HG02610 (cell line): ENCODE data around the gene CD52.
A peak's percentile ranks its signal among the peaks of the same experiment; 100 is the strongest.
"Not testable (repeated sequence)": the region's sequence is repeated elsewhere in the genome, so short reads cannot be mapped to it uniquely, and the experiment has no call there.

Source experiments
- ATAC-seq: cut with Tn5 transposase; IDR thresholded peaks from one replicate; pipeline ENCODE4 v1.9.1; 2021; ENCODE audit warnings: mild to moderate bottlenecking, moderate library complexity; ENCODE audit not compliant: unreplicated experiment

CD52 gene

DNA sequence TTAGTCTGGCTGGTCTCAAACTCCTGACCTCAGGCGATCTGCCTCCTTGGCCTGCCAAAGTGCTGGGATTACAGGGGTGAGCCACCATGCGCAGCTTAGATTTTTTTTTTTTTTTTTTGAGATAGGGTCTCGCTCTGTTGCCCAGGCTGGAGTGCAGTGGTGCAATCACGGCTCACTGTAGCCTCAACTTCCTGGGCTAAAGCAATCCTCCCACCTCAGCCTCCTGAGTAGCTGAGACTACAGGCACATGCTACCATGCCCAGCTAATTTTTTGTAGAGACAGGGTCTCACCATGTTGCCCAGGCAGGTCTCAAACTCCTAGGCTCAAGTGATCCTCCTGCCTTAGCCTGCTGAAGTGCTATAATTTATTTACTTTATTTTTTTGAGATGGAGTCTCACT lies 11.6 kb downstream of the CD52 start:
- not testable (repeated sequence) for ATAC-seq

DNA sequence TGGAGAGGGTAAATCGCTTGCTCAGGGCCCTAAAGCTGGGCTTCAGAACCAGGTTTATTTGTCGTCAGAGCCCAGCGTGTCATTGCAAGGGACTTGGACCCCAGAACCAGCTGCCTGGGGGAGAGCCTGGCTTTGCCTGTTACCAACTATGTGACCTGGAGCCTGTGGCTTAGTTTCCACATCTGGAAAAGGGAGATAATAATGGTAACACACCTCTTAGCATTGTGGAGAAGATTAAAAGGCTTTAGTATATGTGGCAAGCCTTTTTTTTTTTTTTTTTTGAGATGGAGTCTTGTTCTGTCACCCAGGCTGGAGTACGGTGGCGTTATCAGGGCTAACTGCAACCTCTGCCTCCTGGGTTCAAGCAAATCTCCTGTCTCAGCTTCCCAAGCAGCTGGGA lies 12.5 kb downstream of the CD52 start:
- ATAC-seq: no peak

DNA sequence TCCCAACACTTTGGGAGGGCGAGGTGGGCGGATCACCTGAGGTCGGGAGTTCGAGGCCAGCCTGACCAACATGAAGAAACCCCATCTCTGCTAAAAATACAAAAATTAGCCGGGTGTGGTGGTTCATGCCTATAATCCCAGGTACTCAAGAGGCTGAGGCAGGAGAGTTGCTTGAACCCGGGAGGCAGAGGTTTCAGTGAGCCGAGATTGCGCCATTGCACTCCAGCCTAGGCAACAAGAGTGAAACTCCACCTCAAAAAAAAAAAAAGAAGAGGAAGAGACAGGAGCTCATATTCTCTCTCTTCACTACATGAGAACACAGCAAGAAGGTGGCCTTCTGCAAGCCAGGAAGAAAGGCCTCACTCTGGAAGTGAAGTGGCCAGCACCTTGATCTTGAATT lies 15.6 kb downstream of the CD52 start:
- ATAC-seq: not testable (repeated sequence)

DNA sequence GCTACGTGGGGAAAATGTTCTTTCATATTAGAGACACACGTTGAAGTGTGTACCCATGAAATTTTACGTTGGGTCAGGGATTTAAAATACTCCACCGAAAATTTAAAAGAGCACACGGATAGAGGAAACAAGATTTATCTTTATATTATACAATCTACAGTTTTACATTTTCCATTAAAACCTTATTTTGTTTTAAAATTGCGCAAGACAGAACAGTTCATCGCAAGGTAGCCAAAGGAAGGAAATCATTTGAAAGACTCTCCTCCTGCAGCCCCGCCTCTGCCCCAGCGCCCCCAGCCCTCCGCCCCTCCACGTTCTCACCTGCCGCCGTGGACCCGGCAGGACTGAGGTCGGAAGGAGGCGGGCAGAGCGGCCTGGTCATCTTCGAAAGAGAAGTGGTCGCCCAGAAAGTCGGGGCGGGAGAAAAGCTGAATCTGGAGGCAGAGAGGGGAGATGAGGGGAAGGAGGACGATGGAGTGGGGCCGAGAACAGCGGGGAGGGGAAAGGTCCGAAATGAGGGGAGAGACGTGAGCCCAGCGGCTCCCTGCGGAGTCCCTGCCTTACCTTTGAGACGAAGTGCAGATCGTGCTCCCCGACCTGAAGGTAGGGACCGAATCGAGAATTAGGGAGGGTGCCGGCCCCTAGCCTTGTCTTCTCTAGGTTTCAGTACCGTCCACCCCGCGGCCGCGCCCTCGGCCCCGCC lies 18.2 kb downstream of the CD52 start:
- ATAC-seq: no peak

DNA sequence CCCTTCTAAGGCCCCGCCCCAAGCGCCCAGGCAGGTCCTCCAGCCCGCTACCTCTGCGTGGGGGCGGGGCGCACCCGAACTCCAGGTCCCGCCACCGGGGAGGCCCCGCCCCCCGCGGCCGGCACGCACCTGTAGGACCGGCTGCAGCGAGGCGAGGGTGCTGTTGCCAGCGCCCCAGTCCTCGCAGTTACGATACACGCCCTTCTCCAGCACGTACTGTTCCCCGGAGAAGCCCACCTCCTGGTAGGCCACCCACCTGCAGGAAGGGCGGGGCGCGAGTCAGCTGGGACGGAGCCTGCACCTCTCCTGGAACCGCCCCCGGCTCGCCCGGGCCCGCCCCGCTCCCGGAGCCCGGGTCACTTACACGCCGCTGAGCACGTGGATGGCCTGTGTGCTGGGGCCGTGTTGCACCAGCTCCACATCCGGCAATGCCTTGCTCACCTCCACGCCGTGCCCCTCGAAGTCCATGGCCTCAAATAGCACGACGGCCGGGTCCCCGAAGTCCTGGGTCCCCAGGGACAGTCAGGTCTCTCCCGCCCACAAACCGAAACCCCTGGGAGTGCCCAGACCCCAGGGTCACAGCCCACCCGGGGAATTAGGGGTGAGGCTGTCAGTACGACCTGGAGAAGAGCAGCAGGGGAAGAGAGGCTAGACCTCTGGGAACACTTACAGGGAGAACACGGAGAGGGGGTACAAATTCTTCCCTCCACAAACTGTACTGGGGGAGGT lies 18.9 kb downstream of the CD52 start:
- ATAC-seq: peak; percentile 51

DNA sequence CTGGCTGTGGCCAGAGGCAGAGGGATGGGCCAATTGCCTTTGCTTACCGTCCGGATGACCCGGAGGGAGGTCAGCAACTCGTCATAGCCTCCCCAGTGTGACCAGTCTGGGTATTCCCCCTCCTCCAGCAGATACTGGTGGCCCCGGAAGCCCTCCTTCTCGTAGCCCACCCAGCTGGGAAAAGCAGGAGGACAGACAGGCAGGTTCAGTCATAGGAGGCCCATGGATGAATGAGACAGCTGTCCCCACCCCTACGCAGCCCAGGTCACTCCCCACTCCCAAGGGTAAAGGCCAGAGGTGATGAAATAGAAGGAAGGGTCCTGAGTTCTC lies 19.4 kb downstream of the CD52 start:
- no peak for ATAC-seq

DNA sequence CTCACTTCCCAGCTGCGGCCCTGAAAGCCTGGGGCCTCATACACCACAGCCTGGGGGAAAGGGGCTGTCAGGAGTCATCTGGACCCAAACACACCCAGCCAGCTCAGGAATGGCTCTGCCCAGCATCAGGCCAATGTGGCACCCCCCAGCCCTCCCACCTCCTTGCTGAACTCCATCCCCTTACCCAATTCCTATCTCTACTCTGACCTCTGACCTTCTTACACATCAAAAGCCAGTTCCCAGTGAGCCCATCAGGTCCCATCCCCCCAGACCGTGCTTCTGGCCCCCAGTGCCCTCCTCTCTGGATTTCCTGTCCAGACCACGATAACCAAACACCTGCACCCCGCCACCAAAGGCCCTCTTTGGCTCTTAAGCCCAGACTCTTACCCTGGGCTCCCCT lies 19.9 kb downstream of the CD52 start:
- no peak for ATAC-seq

DNA sequence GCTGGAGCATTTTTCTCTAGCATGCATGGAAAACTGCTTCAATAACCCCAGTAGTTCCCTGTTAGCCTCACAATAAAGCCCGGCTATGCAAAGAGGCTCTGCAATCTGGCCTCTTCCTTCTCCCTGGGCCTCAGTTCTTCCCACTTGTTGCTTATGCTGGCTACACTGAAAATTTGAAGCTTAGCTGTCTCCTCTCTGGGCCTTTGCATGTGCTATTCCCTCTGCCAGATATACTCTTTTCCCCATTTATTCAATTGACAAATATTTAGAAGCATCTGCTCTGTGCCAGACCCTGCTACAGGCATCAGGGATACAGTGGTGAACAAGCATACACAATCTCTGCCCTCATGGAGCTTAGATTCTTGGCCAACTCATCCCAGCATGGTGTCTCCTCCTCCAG lies 20.9 kb downstream of the CD52 start:
- no peak for ATAC-seq

DNA sequence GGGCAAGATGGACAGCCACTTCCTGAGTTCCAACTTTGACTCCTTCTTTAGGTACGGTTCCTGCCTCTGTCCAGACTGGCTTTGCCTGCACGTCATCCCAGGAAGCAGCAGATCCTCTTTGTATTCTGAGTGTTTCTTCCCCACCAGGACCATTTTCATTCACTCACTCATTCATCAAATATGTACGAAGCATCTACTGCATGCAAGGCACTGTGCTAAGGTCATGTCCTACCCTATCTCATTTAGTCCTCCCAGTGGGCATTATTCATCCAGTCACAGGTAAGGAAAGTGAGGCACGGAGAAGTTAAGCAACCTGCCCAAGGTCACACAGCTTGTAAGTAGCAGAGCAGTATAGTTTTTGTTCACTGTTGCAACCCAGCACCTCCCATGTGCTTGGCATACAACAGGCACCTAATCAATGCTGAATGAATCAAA lies 22.3 kb downstream of the CD52 start:
- ATAC-seq: no peak

DNA sequence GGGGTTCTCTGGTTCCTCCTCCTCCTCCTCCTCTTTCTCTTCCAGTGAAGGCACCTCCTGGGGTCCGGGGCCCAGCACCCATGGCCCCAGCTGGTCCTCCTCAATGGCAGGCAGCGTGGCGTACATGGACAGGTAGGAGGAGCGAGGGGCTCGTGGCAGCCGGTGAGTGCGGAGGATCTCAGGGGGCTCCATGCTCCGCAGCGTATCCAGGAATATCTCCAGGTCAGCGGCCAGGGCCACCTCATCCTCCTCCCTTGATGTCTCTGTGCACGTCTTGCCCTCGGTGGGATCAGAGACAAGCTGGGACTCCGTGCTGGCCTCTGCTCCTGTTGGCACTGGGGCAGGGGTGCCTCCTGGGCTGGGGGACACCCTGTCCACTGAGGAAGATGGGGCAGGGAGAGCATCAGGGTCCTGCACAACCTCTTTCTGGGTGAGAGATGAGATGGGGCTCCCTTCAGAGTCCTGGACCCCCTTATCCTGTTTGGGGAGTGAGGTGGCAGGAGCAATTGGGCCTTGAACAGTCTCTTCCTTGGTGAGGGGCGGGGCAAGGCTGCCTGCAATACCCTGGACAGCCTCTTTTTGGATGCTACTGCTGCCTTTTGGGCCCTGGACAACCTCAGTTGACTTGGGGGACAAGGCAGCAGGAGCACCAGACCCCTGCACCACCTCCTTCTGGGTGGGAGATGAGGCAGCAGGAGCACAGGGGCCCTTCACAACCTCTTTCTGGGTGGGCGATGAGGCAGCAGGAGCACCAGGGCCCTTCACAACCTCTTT lies 26.6 kb downstream of the CD52 start:
- ATAC-seq: no peak

DNA sequence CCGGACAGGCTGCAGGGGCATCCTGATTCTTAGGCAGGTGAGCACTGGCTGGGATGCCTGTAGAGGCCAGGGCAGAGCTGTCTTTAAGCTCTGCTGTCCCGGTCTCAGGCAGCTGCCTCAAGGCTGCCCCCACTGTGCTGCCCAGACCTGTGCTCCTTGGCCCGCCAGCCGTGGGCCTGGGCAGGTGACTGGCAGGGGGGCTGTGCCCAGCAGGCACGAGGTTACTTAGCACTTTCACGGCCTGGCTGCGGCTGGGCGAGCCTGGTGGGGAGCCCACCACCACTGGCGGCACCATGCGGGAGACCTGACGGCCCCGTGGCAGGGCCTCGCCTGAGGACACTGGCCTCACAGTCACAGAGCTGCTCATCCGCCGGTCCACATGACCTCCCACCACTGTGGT lies 28.0 kb downstream of the CD52 start:
- ATAC-seq: no peak

DNA sequence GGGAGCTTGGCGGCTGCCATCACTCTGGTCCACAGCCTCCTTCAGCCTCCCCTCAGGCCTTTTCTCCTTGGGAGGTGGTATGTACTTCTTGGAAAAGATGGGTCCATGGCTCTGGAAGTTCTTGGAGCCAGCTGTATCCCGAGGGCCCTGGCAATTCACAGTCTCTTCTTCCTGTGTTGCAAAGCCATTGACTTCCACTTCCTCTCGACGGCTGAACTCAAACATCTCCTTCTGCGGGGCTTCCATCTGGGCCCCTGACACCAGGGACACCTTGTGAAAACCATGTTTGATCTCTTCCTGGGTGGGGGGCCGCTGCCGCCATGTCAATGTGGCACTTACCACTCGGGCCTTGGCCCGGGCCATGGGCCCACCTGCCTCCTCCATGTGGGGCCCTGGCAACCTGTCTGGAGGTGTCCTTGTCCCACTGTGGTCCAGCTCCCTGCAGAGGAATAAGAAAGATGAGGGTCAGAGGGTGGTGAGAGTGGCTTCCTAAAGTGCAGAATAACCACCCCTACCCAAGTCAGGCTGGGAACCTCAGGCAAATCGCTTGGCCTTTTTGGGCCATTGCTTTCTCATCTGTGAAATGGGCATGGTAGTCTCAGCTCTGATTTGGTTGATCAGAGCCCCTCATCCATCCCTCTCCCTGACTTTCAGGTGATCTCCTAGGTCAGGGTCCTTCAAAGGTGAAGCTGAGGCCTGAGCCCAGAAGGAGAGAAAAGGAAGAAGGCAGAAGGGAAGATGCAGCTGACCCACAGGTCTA lies 28.7 kb downstream of the CD52 start:
- ATAC-seq: no peak

DNA sequence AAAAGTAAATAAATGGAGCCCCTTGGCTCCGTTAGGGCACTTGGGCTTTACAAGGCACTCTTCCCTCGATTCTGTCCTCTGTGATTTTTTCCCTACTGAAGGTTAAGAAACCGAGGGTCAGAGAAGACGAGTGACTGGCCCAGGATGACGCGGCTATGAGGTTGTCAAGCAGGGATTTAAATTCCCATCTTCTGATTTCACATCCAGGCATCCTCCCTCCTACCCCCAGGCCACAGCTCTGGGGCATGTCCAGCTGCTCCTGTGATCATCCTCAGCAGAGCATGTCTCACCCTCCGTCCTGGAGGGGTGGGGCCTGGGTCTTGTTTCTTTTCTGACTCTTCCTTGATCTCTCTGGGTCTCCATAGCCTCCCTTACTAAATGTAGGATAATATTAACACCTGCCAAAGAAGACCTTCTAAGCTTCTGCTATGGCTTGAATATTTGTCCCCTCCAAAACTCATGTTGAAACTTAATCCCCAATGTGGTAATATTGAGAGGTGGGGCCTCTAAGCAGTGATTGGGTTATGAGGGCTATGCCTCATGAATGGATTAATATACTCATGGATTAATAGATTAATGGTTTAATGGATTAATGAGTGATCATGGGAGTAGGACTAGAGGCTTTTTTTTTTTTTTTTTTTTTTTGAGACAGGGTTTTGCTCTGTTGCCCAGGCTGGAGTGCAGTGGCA lies 31.6 kb downstream of the CD52 start:
- no peak for ATAC-seq

DNA sequence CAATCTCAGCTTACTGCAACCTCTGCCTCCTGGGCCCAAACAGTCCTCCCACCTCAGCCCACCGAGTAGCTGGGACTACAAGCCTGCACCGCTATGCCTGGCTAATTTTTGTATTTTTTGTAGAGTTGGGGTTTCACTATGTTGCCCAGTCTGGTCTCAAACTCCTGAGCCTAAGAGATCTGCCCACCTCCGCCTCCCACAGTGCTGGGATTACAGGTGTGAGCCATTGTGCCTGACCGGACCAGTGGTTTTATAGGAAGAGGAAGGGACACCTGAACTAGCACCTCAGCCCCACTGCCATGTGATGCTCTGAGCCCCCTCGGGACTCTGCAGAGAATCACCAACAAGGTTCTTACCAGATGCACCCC lies 32.1 kb downstream of the CD52 start:
- no peak for ATAC-seq

DNA sequence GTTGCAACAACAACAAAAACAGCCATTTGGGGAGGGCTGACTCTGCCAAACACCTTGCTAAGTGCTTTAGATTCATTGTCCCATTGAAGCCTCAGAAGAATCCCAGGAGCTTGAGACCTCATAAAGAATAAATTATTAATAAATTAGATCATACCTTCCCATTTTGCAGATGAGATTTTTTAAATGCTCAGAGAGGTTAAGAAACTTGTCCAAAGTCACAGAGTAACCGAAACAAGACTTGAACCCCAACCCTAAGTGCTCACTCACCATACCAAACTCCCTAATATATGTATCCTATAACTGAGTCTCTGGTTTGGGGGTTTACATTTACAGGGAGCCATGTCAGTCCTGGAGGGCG lies 32.6 kb downstream of the CD52 start:
- ATAC-seq: no peak

DNA sequence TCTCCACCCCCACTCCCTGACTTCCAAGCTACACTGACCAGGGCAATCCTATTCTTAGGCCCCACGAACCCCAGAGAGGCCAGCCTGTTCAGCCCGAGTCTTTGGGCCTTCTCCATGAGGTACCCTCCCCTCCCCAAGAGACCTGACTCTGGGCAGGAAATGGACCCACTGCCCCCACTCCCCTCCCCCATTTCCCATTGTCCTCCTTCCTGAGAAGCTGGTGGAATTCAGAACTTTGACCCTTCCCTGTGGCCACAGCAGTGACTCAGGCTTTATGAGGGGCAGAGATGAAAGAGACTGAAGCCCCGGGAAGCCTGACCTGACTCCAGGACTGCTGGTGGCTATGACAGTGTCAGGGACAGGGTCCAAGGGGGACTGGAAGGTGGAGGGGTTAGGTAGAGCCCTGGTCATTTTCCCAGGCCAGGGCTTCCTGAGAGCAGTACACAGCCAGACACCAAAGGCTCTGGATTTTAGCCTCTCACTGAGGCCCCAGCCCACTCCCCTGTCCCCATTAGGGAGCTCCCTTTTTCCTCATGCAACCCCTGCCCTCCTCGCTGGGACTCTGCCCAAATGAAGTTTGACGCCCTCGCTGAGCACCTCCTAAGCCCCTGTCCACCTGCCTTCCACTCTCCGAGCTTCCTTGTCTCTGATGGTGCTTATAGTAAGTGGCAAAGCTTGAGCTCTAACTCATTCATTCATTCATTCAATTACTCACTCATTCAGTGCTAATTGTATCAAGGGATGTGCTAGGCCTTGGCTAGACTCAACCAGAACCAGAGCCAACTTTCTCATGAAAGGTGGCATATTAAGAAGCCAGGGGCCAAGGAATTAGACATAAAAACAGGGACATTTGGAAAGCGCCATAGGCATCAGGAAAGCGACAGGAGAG lies 33.2 kb downstream of the CD52 start:
- ATAC-seq: no peak

DNA sequence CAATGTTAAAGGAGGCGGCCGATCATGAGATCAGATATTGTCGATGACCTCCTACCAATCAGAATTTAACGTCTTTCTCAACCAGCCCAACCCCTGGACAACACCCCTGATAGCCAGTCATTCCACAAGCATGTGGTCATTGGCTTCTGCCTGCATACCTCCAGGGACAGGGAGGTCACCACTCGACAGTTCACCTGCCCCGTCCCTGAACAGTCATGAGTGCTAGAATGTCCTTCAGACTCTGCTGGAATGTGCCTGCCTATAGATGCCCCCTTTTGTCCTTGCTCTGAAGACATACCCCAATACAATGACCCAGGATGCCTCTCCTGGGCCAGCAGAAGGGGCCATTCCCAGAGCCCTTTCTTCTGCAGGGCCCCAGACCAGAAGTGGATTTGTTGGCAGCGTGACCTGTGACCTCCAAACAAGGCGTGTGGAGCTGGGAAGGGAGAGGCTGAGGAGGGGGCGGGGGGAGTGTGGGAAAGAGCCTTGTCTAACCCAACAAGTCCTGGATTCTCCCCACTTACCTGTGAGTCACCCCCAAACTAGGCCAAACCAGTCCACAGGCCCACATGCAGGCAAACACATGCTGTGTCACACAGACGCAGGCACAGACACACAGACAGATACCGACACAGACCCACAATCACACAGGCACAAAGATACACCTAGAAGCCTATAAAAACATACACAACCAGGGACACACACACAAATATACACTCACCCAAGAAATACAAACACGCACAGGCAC lies 34.0 kb downstream of the CD52 start:
- no peak for ATAC-seq

DNA sequence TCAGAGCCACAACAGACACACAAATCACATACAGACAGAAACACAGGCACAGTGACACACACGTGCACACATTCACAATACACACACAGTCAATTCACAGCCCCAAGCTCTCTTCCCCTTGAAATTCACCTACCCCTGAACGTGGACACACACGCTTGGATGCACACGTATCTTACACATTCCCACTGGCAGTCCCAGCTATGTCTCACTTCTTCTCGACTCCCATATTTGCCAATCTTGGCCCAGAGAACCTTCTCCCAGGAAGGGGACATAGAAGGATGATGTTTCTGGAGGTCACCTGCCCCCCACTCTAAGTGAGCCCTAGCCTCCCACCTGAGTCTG lies 34.6 kb downstream of the CD52 start:
- ATAC-seq: no peak

DNA sequence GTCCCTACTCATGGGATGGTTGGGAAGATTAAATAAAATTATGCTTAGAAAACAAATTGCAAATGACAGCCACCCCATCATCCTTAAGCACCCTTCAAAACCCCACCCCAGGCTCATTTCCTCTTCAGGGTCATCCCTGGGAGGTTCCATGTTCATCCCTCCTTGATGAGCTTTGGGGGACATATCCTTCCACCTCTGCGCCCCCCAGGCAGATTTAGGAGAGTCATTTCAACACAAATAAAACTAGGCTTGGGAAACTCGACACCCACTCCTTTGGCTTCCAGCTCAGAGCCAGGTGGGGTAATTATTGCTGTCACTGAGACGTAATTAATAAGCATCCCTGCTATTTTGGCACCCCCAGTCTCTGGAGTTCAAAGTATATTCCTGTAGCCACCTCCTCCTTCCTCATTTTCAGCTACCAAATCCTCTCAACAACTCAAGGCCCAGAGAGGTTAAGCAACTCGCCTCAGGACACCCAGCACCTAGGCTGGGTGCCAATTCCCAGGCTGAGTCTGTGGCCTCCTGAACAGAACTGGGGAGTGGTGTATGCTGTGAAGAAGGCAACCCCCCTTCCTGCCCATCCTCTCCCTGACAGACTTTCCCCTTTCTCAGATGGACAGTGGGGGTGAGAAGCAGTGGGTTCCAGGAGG lies 35.6 kb downstream of the CD52 start:
- no peak for ATAC-seq
